IPS-18a (cell line): Measurements from ENCODE around the gene PNPLA2.

ENCODE experiments used
- H3K27ac ChIP-seq: one replicate; pipeline ENCODE4 v1.5.1; 2013; ENCODE audit warnings: low read length
- H3K27me3 ChIP-seq: one replicate; pipeline ENCODE4 v1.6.1; 2013; ENCODE audit warnings: mild to moderate bottlenecking, low read length; ENCODE audit not compliant: control insufficient read depth, insufficient read depth
- H3K36me3 ChIP-seq: one replicate; pipeline ENCODE4 v1.6.1; 2013; ENCODE audit warnings: low read depth, low read length; ENCODE audit not compliant: control insufficient read depth
- H3K4me1 ChIP-seq: one replicate; pipeline ENCODE4 v1.6.1; 2013; ENCODE audit warnings: low read depth, low read length; ENCODE audit not compliant: control insufficient read depth
- H3K4me3 ChIP-seq: one replicate; pipeline ENCODE4 v1.5.1; 2013; ENCODE audit warnings: low read length
- H3K9ac ChIP-seq: one replicate; pipeline ENCODE4 v1.6.1; 2013; ENCODE audit warnings: mild to moderate bottlenecking, low read length, moderate library complexity
- H3K9me3 ChIP-seq: one replicate; pipeline ENCODE4 v1.6.1; 2013; ENCODE audit warnings: low read depth, low read length; ENCODE audit not compliant: control insufficient read depth

The PNPLA2 gene

GRCh38 chr11:795634-796564 lies 22.8 kb upstream of the PNPLA2 start:
- Histone ChIP-seq H3K27ac (no peak overlapping the region), H3K4me3 (peak overlapping the region; percentile 21)

GRCh38 chr11:796565-797295 lies 22.0 kb upstream of the PNPLA2 start:
- H3K9me3 ChIP-seq = no peaks in the 10 kb centered on the region
- no peaks in the 10 kb centered on the region for H3K27me3 ChIP-seq
- H3K36me3 ChIP-seq = peaks cover 4% of the 10 kb centered on the region
- H3K4me1 ChIP-seq = peaks cover 4% of the 10 kb centered on the region
- peak overlapping the region; percentile 65 for H3K4me3 ChIP-seq
- no peak overlapping the region for H3K27ac ChIP-seq
- peak overlapping the region; percentile 87 for H3K9ac ChIP-seq

More at GRCh38 chr11:795634-796564, 22.8 kb upstream of the PNPLA2 start:
- Histone ChIP-seq H3K36me3 (peaks cover 4% of the 10 kb centered on the region), H3K9ac (no peak overlapping the region), H3K27me3 (no peaks in the 10 kb centered on the region), H3K4me1 (peaks cover 6% of the 10 kb centered on the region), H3K9me3 (no peaks in the 10 kb centered on the region)

- peak overlapping the region; percentile 65 for H3K4me3 ChIP-seq
- H3K36me3 ChIP-seq = peaks cover 5% of the 10 kb centered on the region
- no peaks in the 10 kb centered on the region for H3K9me3 ChIP-seq
- no peak overlapping the region for H3K27ac ChIP-seq
- H3K27me3 ChIP-seq = no peaks in the 10 kb centered on the region
- peaks cover 4% of the 10 kb centered on the region for H3K4me1 ChIP-seq
- H3K9ac ChIP-seq = peak overlapping the region; percentile 87
These were observed 21.2 kb upstream of the PNPLA2 start for GRCh38 chr11:797296-798092.

- Histone ChIP-seq H3K9me3 (no peaks in the 10 kb centered on the region), H3K27me3 (no peaks in the 10 kb centered on the region), H3K36me3 (peaks cover 5% of the 10 kb centered on the region), H3K4me1 (peaks cover 4% of the 10 kb centered on the region), H3K27ac (no peak within 1 kb of the TSS), H3K9ac (peak within 1 kb of the TSS; percentile 87), H3K4me3 (peak within 1 kb of the TSS; percentile 65)
These were observed 20.5 kb upstream of the PNPLA2 start, which contains the start of gene SLC25A22 for GRCh38 chr11:798093-798713. Gene SLC25A22 (minus strand): TSS chr11:798281. CDS start chr11:795006, 3,275 bp downstream.

- no peak overlapping the region for H3K27ac ChIP-seq
- H3K36me3 ChIP-seq = peaks cover 5% of the 10 kb centered on the region
These were observed 18.9 kb upstream of the PNPLA2 start for GRCh38 chr11:799641-800316.

GRCh38 chr11:800473-800872 lies 18.2 kb upstream of the PNPLA2 start:
- Histone ChIP-seq H3K27me3 (no peaks in the 10 kb centered on the region), H3K4me1 (peaks cover 10% of the 10 kb centered on the region), H3K4me3 (no peak overlapping the region), H3K9me3 (no peaks in the 10 kb centered on the region), H3K36me3 (peaks cover 5% of the 10 kb centered on the region), H3K9ac (no peak overlapping the region), H3K27ac (no peak overlapping the region)

More at GRCh38 chr11:799641-800316, 18.9 kb upstream of the PNPLA2 start:
- Histone ChIP-seq H3K27me3 (no peaks in the 10 kb centered on the region), H3K4me1 (peaks cover 10% of the 10 kb centered on the region), H3K4me3 (no peak overlapping the region), H3K9me3 (no peaks in the 10 kb centered on the region), H3K9ac (no peak overlapping the region)

GRCh38 chr11:801097-801780 lies 17.5 kb upstream of the PNPLA2 start:
- peaks cover 5% of the 10 kb centered on the region for H3K36me3 ChIP-seq
- H3K4me3 ChIP-seq = no peak overlapping the region
- H3K27ac ChIP-seq = no peak overlapping the region
- H3K27me3 ChIP-seq = no peaks in the 10 kb centered on the region
- H3K9ac ChIP-seq = no peak overlapping the region
- H3K4me1 ChIP-seq = peaks cover 10% of the 10 kb centered on the region
- no peaks in the 10 kb centered on the region for H3K9me3 ChIP-seq

- Histone ChIP-seq H3K27me3 (no peaks in the 10 kb centered on the region), H3K4me1 (peaks cover 5% of the 10 kb centered on the region), H3K9me3 (no peaks in the 10 kb centered on the region), H3K27ac (no peak overlapping the region), H3K9ac (no peak overlapping the region), H3K4me3 (no peak overlapping the region), H3K36me3 (peaks cover 5% of the 10 kb centered on the region)
These were observed 16.6 kb upstream of the PNPLA2 start for GRCh38 chr11:802018-802617.

GRCh38 chr11:802693-803466 lies 15.8 kb upstream of the PNPLA2 start:
- Histone ChIP-seq H3K4me1 (peaks cover 5% of the 10 kb centered on the region), H3K9me3 (no peaks in the 10 kb centered on the region), H3K36me3 (peaks cover 5% of the 10 kb centered on the region), H3K27me3 (no peaks in the 10 kb centered on the region), H3K27ac (no peak overlapping the region), H3K4me3 (no peak overlapping the region), H3K9ac (no peak overlapping the region)
